GM12892 (cell line): ENCODE results near the gene ATP10A.

Experiments
- POLR2A ChIP-seq: IDR thresholded peaks from 2 replicates; pipeline ENCODE4 v1.6.1; 2011; ENCODE audit warnings: low read depth, low read length, control low read depth
- POLR2AphosphoS5 ChIP-seq: IDR thresholded peaks from 2 replicates; pipeline ENCODE4 v1.6.1; 2011; ENCODE audit warnings: low read depth, low read length, control low read depth
- TAF1 ChIP-seq: IDR thresholded peaks from 2 replicates; pipeline ENCODE4 v1.6.1; 2011; ENCODE audit warnings: low read depth, mild to moderate bottlenecking, control low read depth, low read length, borderline replicate concordance

DNA sequence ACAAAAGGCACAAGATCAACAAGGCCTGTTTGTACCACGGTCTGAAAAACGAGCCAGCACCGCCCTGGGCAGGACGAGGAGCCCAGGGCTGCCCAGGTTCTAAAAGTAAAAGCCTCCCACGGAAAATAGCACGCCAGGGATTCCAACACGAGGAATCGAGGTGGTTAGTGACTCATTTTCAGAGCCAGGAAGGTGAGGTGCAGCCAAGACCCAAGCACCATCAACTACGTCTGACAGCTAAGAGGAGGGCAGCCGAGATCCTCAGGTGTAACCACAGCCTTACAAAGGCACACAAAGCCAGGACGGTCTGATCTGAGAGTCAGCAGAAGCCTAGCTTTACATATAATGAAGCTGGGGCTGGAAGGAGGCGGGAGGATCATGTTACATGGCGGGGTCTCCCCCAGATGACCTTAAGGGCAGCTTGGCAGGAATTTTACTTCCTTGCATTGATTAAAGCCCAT, 52.5 kb downstream of the ATP10A start:
- TF ChIP-seq POLR2A (no peak), POLR2AphosphoS5 (no peak), TAF1 (no peak)
